A673 (cell line): ENCODE measurements around the gene KLK14. TPM values are rescaled to one million over a fixed set of nuclear protein-coding genes. Genes with fewer than 3 reads are reported as not detected.

Source experiments
- BruUV-seq: library from RNA; stranded (reverse); fragments of 400-500 nt; replicated peaks from 2 replicates; lab custom pipeline; 2021; lab: Mats Ljungman, UMichigan
- CTCF ChIA-PET: fragments of 300-600 bp; sonication (Branson Sonifier 250); formaldehyde crosslinking; loops from one replicate; lab custom pipeline; 2022; ENCODE audit warnings: antibody characterized with exemption; lab: Charles Lee
- POLR2A ChIA-PET: fragments of 300-600 bp; sonication (Branson Sonifier 250); formaldehyde crosslinking; loops from one replicate; lab custom pipeline; 2022; ENCODE audit warnings: antibody characterized with exemption; ENCODE audit not compliant: low non-redundant PET; lab: Charles Lee
- DNase-seq: peaks from one replicate; pipeline ENCODE4 v3.0.0-alpha.2; 2015; ENCODE audit warnings: low spot score
- H3K27ac ChIP-seq: fragments of 200-600 bp; sonication (generic); 2 replicates; pipeline ENCODE4 v1.5.1; 2016; ENCODE audit warnings: mixed run types, low read depth, mild to moderate bottlenecking, mixed read lengths, antibody characterized with exemption, low read length; ENCODE audit not compliant: poor library complexity, severe bottlenecking
- H3K27me3 ChIP-seq: fragments of 200-600 bp; sonication (generic); replicated peaks from 2 replicates; pipeline ENCODE4 v1.6.1; 2017; ENCODE audit warnings: mixed run types, low read depth, mild to moderate bottlenecking, mixed read lengths, antibody characterized with exemption, low read length; ENCODE audit not compliant: insufficient read depth, poor library complexity
- H3K36me3 ChIP-seq: fragments of 200-600 bp; sonication (generic); 2 replicates; pipeline ENCODE4 v1.6.1; 2016; ENCODE audit warnings: mixed run types, mild to moderate bottlenecking, mixed read lengths, antibody characterized with exemption, low read length; ENCODE audit not compliant: insufficient read depth, poor library complexity, severe bottlenecking
- H3K4me1 ChIP-seq: fragments of 200-600 bp; sonication (generic); 2 replicates; pipeline ENCODE4 v1.6.1; 2017; ENCODE audit warnings: mixed run types, mild to moderate bottlenecking, mixed read lengths, antibody characterized with exemption, low read length; ENCODE audit not compliant: insufficient read depth, poor library complexity, severe bottlenecking
- H3K4me3 ChIP-seq: fragments of 200-600 bp; sonication (generic); 2 replicates; pipeline ENCODE4 v1.5.1; 2016; ENCODE audit warnings: low read depth, mixed run types, mild to moderate bottlenecking, mixed read lengths, low read length; ENCODE audit not compliant: poor library complexity, severe bottlenecking
- H3K9me3 ChIP-seq: fragments of 200-600 bp; sonication (generic); 2 replicates; pipeline ENCODE4 v1.6.1; 2016; ENCODE audit warnings: mixed run types, low read depth, mild to moderate bottlenecking, mixed read lengths, antibody characterized with exemption, low read length; ENCODE audit not compliant: poor library complexity, severe bottlenecking
- CTCF ChIP-seq: fragments of 300-800, 200-600 bp; sonication (generic); conservative IDR thresholded peaks from 2 replicates; pipeline ENCODE4 v1.5.1; 2017; ENCODE audit warnings: low read depth, mild to moderate bottlenecking, antibody characterized with exemption, low read length, moderate library complexity, mixed read lengths
- EZH2 ChIP-seq: fragments of 200-600 bp; sonication (generic); IDR thresholded peaks from 2 replicates; pipeline ENCODE4 v1.6.1; 2017; ENCODE audit warnings: borderline replicate concordance, low read depth, mild to moderate bottlenecking, mixed read lengths, antibody characterized with exemption, low read length; ENCODE audit not compliant: poor library complexity, severe bottlenecking
- intact Hi-C: fragments of 100-400 bp; cut with micrococcal nuclease; formaldehyde crosslinking; loops from one replicate; pipeline ENCODE4 v1.10.0; 2022; ENCODE audit not compliant: unreplicated experiment
- total RNA-seq: library from RNA; stranded (reverse); gene quantifications from 2 replicates; pipeline ENCODE4 v1.2.3, GENCODE V29; 2021

KLK14 gene
- total RNA-seq, 1 experiment from 2014 or later: 1.2 TPM

- no TSS peak for BruUV-seq
- intact Hi-C loops: no loop called here
- no peaks in the 10 kb centered on the region for H3K4me1 ChIP-seq
- peaks cover 6% of the 10 kb centered on the region for H3K27me3 ChIP-seq
- H3K9me3 ChIP-seq: peaks cover 10% of the 10 kb centered on the region
- CTCF ChIA-PET: no interaction called here
- H3K36me3 ChIP-seq: no peaks in the 10 kb centered on the region
- no peak overlapping the region for H3K4me3 ChIP-seq
- no peak for TF ChIP-seq EZH2
- TF ChIP-seq CTCF: no peak
- POLR2A ChIA-PET: no interaction called here
- DNase-seq: no peak
- H3K27ac ChIP-seq: no peak overlapping the region
Measured at GRCh38 chr19:51076631-51077213, 6.0 kb downstream of the KLK14 start.

- POLR2A ChIA-PET: no interaction called here
- Histone ChIP-seq H3K27me3 (no peaks in the 10 kb centered on the region), H3K36me3 (no peaks in the 10 kb centered on the region), H3K27ac (no peak overlapping the region), H3K4me3 (no peak overlapping the region), H3K9me3 (peaks cover 10% of the 10 kb centered on the region), H3K4me1 (no peaks in the 10 kb centered on the region)
- DNase-seq: no peak
- no TSS peak for BruUV-seq
- TF ChIP-seq EZH2: no peak
- TF ChIP-seq CTCF: no peak
- CTCF ChIA-PET: no interaction called here
- intact Hi-C loops: no loop called here
Measured at GRCh38 chr19:51075998-51076397, 6.7 kb downstream of the KLK14 start.

GRCh38 chr19:51071095-51071405 is 11.6 kb downstream of the KLK14 start:
- Histone ChIP-seq H3K36me3 (no peaks in the 10 kb centered on the region), H3K4me3 (no peak overlapping the region), H3K9me3 (peaks cover 10% of the 10 kb centered on the region), H3K27me3 (peaks cover 14% of the 10 kb centered on the region), H3K27ac (no peak overlapping the region), H3K4me1 (no peaks in the 10 kb centered on the region)
- no peak for TF ChIP-seq EZH2
- TF ChIP-seq CTCF: no peak
- no peak for DNase-seq
- ChIA-PET POLR2A (no interaction called here), CTCF (no interaction called here)
- BruUV-seq: no TSS peak
- intact Hi-C loops: no loop called here
